IMR-90 (cell line): ENCODE measurements around the gene CNTN5. TPM values are rescaled to one million over a fixed set of nuclear protein-coding genes. Genes with fewer than 3 reads are reported as not detected.

Experiments
- ATAC-seq: fragments of 200-7000 bp; cut with Tn5 transposase; 2 replicates; pipeline ENCODE4 v1.9.1; 2020; ENCODE audit warnings: low read depth, mild to moderate bottlenecking, moderate library complexity
- BruUV-seq: library from RNA; stranded (reverse); fragments of 400-500 nt; replicated peaks from 2 replicates; lab custom pipeline; 2021; lab: Mats Ljungman, UMichigan
- CTCF ChIA-PET: fragments of 300-600 bp; formaldehyde crosslinking; extraction: SDS; loops from one replicate; lab custom pipeline; 2021; ENCODE audit warnings: antibody characterized with exemption; lab: Yijun Ruan, JAX
- POLR2A ChIA-PET: fragments of 300-600 bp; sonication (Branson Sonifier 250); formaldehyde crosslinking; loops from one replicate; lab custom pipeline; 2022; ENCODE audit warnings: antibody characterized with exemption; ENCODE audit not compliant: unreplicated experiment; lab: Charles Lee
- DNase-seq: peaks from one replicate; pipeline ENCODE4 v3.0.0; 2013
- H2AFZ ChIP-seq: replicated peaks from 2 replicates; pipeline ENCODE3; 2013; ENCODE audit warnings: low read length, mild to moderate bottlenecking; ENCODE audit not compliant: poor library complexity
- H2AK5ac ChIP-seq: 2 replicates; pipeline ENCODE4 v1.6.1; 2013; ENCODE audit warnings: low read depth, low read length, inconsistent platforms
- H2AK9ac ChIP-seq: replicated peaks from 2 replicates; pipeline ENCODE3; 2013; ENCODE audit warnings: mild to moderate bottlenecking, low read depth, low read length, moderate library complexity; ENCODE audit not compliant: poor library complexity
- H2BK120ac ChIP-seq: 2 replicates; pipeline ENCODE4 v1.6.1; 2013; ENCODE audit warnings: low read depth, low read length, inconsistent platforms
- H2BK15ac ChIP-seq: 3 replicates; pipeline ENCODE4 v1.6.1; 2013; ENCODE audit warnings: low read depth, low read length, inconsistent platforms
- H2BK20ac ChIP-seq: 2 replicates; pipeline ENCODE4 v1.6.1; 2013; ENCODE audit warnings: low read depth, mild to moderate bottlenecking, inconsistent platforms, low read length, moderate library complexity
- H2BK5ac ChIP-seq: 2 replicates; pipeline ENCODE4 v1.6.1; 2013; ENCODE audit warnings: mild to moderate bottlenecking, low read depth, low read length, inconsistent platforms; ENCODE audit not compliant: poor library complexity, severe bottlenecking
- H3K14ac ChIP-seq: replicated peaks from 2 replicates; pipeline ENCODE4 v1.6.1; 2013; ENCODE audit warnings: low read depth, low read length, inconsistent platforms
- H3K18ac ChIP-seq: 2 replicates; pipeline ENCODE4 v1.6.1; 2013; ENCODE audit warnings: low read depth, low read length, control low read depth
- H3K23ac ChIP-seq: 2 replicates; pipeline ENCODE4 v1.6.1; 2013; ENCODE audit warnings: low read depth, low read length, inconsistent platforms
- H3K27ac ChIP-seq: 2 replicates; pipeline ENCODE4 v1.5.1; 2013; ENCODE audit warnings: mild to moderate bottlenecking, control low read depth, low read length; ENCODE audit not compliant: insufficient read depth
- H3K27me3 ChIP-seq: 2 replicates; pipeline ENCODE4 v1.6.1; 2013; ENCODE audit warnings: low read length; ENCODE audit not compliant: control insufficient read depth, insufficient read depth
- H3K36me3 ChIP-seq: 2 replicates; pipeline ENCODE4 v1.6.1; 2013; ENCODE audit warnings: low read length, mixed read lengths; ENCODE audit not compliant: control insufficient read depth, insufficient read depth
- H3K4ac ChIP-seq: 2 replicates; pipeline ENCODE4 v1.6.1; 2013; ENCODE audit warnings: low read depth, low read length, inconsistent platforms
- H3K4me1 ChIP-seq: 2 replicates; pipeline ENCODE4 v1.6.1; 2013; ENCODE audit warnings: low read length, mixed read lengths; ENCODE audit not compliant: control insufficient read depth, insufficient read depth
- H3K4me2 ChIP-seq: 2 replicates; pipeline ENCODE4 v1.6.1; 2013; ENCODE audit warnings: low read depth, mild to moderate bottlenecking, control low read depth, low read length, moderate library complexity
- H3K4me3 ChIP-seq: 2 replicates; pipeline ENCODE4 v1.5.1; 2013; ENCODE audit warnings: low read depth, mild to moderate bottlenecking, control low read depth, low read length, moderate library complexity; ENCODE audit not compliant: insufficient read depth
- H3K56ac ChIP-seq: 2 replicates; pipeline ENCODE4 v1.6.1; 2013; ENCODE audit warnings: low read length, inconsistent platforms; ENCODE audit not compliant: insufficient read depth; ENCODE audit errors: extremely low read depth
- H3K79me1 ChIP-seq, 2 experiments: 2 replicates each; pipeline ENCODE4 v1.6.1; 2013; ENCODE audit warnings: low read length in 2 of 2, inconsistent platforms in 1 of 2, low read depth in 1 of 2
- H3K9ac ChIP-seq: 2 replicates; pipeline ENCODE4 v1.6.1; 2013; ENCODE audit warnings: low read depth, low read length, control low read depth
- H3K9me1 ChIP-seq: 2 replicates; pipeline ENCODE4 v1.6.1; 2013; ENCODE audit warnings: low read length, inconsistent platforms; ENCODE audit not compliant: insufficient read depth
- H3K9me3 ChIP-seq: 2 replicates; pipeline ENCODE4 v1.6.1; 2013; ENCODE audit warnings: low read length; ENCODE audit not compliant: control insufficient read depth, insufficient read depth
- H4K20me1 ChIP-seq: 2 replicates; pipeline ENCODE4 v1.6.1; 2013; ENCODE audit warnings: low read length, inconsistent platforms; ENCODE audit not compliant: insufficient read depth
- H4K5ac ChIP-seq: 2 replicates; pipeline ENCODE4 v1.6.1; 2013; ENCODE audit warnings: mild to moderate bottlenecking, low read depth, low read length, control low read depth
- H4K8ac ChIP-seq, 2 experiments: 2 replicates each; pipeline ENCODE4 v1.6.1; 2013; ENCODE audit warnings: low read depth in 2 of 2, low read length in 2 of 2, control low read depth in 1 of 2, inconsistent platforms in 1 of 2
- H4K91ac ChIP-seq: 2 replicates; pipeline ENCODE4 v1.6.1; 2013; ENCODE audit warnings: low read depth, low read length, inconsistent platforms; ENCODE audit not compliant: insufficient read depth
- BHLHE40 ChIP-seq: fragments of 150-350 bp; IDR thresholded peaks from 2 replicates; pipeline ENCODE4 v1.6.1; 2016; ENCODE audit warnings: mild to moderate bottlenecking, low read depth, low read length
- CEBPB ChIP-seq: IDR thresholded peaks from 2 replicates; pipeline ENCODE4 v1.6.1; 2012; ENCODE audit warnings: low read depth, low read length, improper control_type of control experiment
- CHD1 ChIP-seq: IDR thresholded peaks from 2 replicates; pipeline ENCODE4 v1.6.1; 2012; ENCODE audit warnings: low read depth, low read length, improper control_type of control experiment
- FOS ChIP-seq: fragments of 150-350 bp; IDR thresholded peaks from 2 replicates; pipeline ENCODE4 v1.6.1; 2016; ENCODE audit warnings: low read depth, low read length
- MAFK ChIP-seq: IDR thresholded peaks from 2 replicates; pipeline ENCODE4 v1.6.1; 2012; ENCODE audit warnings: low read depth, low read length, improper control_type of control experiment
- MAZ ChIP-seq: IDR thresholded peaks from 2 replicates; pipeline ENCODE4 v1.6.1; 2012; ENCODE audit warnings: low read depth, mild to moderate bottlenecking, low read length, improper control_type of control experiment, moderate library complexity, borderline replicate concordance
- MXI1 ChIP-seq: IDR thresholded peaks from 2 replicates; pipeline ENCODE4 v1.6.1; 2012; ENCODE audit warnings: low read depth, mild to moderate bottlenecking, low read length, moderate library complexity, borderline replicate concordance
- NFE2L2 ChIP-seq: fragments of 150-350 bp; IDR thresholded peaks from 2 replicates; pipeline ENCODE4 v1.6.1; 2016; ENCODE audit warnings: low read depth, mild to moderate bottlenecking, low read length
- POLR2A ChIP-seq: IDR thresholded peaks from 2 replicates; pipeline ENCODE4 v1.6.1; 2012; ENCODE audit warnings: mild to moderate bottlenecking, low read depth, low read length
- RAD21 ChIP-seq: IDR thresholded peaks from 2 replicates; pipeline ENCODE4 v1.6.1; 2012; ENCODE audit warnings: low read length, improper control_type of control experiment
- RCOR1 ChIP-seq: IDR thresholded peaks from 2 replicates; pipeline ENCODE4 v1.6.1; 2012; ENCODE audit warnings: mild to moderate bottlenecking, low read length, improper control_type of control experiment; ENCODE audit not compliant: insufficient replicate concordance
- RFX5 ChIP-seq: IDR thresholded peaks from 2 replicates; pipeline ENCODE4 v1.8.0; 2012; ENCODE audit warnings: low read depth, mild to moderate bottlenecking, low read length, moderate library complexity
- SMC3 ChIP-seq: fragments of 150-350 bp; IDR thresholded peaks from 2 replicates; pipeline ENCODE4 v1.6.1; 2016; ENCODE audit warnings: low read depth, mild to moderate bottlenecking, antibody characterized with exemption, low read length, moderate library complexity
- WGBS, 2 experiments: methylation state at CpG; one replicate each; pipeline versions ENCODE4 v1.1.5 to v1.1.7; 2013; ENCODE audit warnings: missing lambda C conversion rate in 2 of 2; ENCODE audit not compliant: insufficient read length in 1 of 2; ENCODE audit errors: extremely low coverage in 2 of 2; 5-methylcytosine and 5-hydroxymethylcytosine counted together
- dilution Hi-C: fragments of 300-500 bp; cut with HindIII; formaldehyde crosslinking; loops from one replicate; pipeline ENCODE4 v1.14.3; 2018; ENCODE audit warnings: low sequenced_read_pairs; ENCODE audit not compliant: unreplicated experiment
- in situ Hi-C: fragments of 300-500 bp; cut with MboI; formaldehyde crosslinking; loops from 3 replicates; pipeline ENCODE4 v1.14.3; 2019; ENCODE audit warnings: low sequenced_read_pairs, inconsistent platforms, mixed read lengths
- intact Hi-C: fragments of 100-400 bp; cut with micrococcal nuclease; formaldehyde crosslinking; loops from 2 replicates; pipeline ENCODE4 v1.10.0; 2022
- polyA plus RNA-seq, 3 experiments: library from polyadenylated mRNA; depleted of rRNA; stranded (reverse); fragments of >200 nt; gene quantifications; 2 replicates each; pipeline ENCODE4 v1.2.3, GENCODE V29; 2012; ENCODE audit warnings: low replicate concordance in 1 of 3
- total RNA-seq: library from RNA; depleted of rRNA; stranded (reverse); fragments of >200 nt; gene quantifications from 2 replicates; pipeline ENCODE4 v1.2.3, GENCODE V29; 2012
- TF ChIP-seq, protein P1 (sequence below): conservative IDR thresholded peaks from 2 replicates; pipeline ENCODE4 v1.5.1; 2012; ENCODE audit warnings: mild to moderate bottlenecking, low read depth, low read length, improper control_type of control experiment
- TF ChIP-seq, protein P2 (sequence below): fragments of 150-350 bp; IDR thresholded peaks from 2 replicates; pipeline ENCODE4 v1.6.1; 2016; ENCODE audit warnings: low read depth, mild to moderate bottlenecking, low read length, moderate library complexity, borderline replicate concordance
- TF ChIP-seq, protein P3 (sequence below): fragments of 150-350 bp; IDR thresholded peaks from 2 replicates; pipeline ENCODE4 v1.6.1; 2017; ENCODE audit warnings: mild to moderate bottlenecking, antibody characterized with exemption, low read length, low read depth

CNTN5 gene
- total and polyA plus RNA-seq, 2 of the 4 experiments (the other 2 are of a cell fraction), result not detected

DNA sequence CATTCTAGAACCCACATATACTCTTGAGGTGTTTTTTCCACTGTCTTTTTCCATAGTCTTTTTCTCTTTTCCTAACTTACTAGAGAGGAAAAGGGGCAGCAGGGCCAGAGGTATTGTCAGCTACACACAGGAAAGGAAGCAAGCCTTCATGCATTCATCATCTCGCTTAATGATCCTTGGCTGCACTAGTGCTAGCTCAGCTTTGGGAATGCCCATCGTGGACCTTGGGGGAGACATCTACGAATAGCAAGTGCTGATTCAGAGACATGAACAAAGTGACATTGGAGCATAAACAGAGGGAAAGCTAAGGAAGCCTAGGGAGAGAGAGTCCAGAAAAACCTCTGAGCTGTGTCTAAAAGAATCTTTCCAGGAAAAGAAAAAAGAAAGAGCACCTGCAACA is 1200.1 kb downstream of the CNTN5 start:
- TF ChIP-seq POLR2A (no peak), NFE2L2 (no peak), FOS (no peak), RCOR1 (no peak), RFX5 (no peak), RAD21 (no peak), MAFK (no peak), MXI1 (no peak), MAZ (no peak), CEBPB (no peak), BHLHE40 (no peak), CHD1 (no peak), SMC3 (no peak)
- TF ChIP-seq, protein P1, sequence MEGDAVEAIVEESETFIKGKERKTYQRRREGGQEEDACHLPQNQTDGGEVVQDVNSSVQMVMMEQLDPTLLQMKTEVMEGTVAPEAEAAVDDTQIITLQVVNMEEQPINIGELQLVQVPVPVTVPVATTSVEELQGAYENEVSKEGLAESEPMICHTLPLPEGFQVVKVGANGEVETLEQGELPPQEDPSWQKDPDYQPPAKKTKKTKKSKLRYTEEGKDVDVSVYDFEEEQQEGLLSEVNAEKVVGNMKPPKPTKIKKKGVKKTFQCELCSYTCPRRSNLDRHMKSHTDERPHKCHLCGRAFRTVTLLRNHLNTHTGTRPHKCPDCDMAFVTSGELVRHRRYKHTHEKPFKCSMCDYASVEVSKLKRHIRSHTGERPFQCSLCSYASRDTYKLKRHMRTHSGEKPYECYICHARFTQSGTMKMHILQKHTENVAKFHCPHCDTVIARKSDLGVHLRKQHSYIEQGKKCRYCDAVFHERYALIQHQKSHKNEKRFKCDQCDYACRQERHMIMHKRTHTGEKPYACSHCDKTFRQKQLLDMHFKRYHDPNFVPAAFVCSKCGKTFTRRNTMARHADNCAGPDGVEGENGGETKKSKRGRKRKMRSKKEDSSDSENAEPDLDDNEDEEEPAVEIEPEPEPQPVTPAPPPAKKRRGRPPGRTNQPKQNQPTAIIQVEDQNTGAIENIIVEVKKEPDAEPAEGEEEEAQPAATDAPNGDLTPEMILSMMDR, result no peak
- TF ChIP-seq, protein P2, sequence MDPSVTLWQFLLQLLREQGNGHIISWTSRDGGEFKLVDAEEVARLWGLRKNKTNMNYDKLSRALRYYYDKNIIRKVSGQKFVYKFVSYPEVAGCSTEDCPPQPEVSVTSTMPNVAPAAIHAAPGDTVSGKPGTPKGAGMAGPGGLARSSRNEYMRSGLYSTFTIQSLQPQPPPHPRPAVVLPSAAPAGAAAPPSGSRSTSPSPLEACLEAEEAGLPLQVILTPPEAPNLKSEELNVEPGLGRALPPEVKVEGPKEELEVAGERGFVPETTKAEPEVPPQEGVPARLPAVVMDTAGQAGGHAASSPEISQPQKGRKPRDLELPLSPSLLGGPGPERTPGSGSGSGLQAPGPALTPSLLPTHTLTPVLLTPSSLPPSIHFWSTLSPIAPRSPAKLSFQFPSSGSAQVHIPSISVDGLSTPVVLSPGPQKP, result no peak
- TF ChIP-seq, protein P3, sequence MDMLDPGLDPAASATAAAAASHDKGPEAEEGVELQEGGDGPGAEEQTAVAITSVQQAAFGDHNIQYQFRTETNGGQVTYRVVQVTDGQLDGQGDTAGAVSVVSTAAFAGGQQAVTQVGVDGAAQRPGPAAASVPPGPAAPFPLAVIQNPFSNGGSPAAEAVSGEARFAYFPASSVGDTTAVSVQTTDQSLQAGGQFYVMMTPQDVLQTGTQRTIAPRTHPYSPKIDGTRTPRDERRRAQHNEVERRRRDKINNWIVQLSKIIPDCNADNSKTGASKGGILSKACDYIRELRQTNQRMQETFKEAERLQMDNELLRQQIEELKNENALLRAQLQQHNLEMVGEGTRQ, result no peak
- Histone ChIP-seq H2AK5ac (no peak overlapping the region), H2BK15ac (no peak overlapping the region), H3K9me3 (no peaks in the 10 kb centered on the region), H3K4me2 (no peak overlapping the region), H2AK9ac (no peak overlapping the region), H4K8ac (no peak overlapping the region), H2BK5ac (no peak overlapping the region), H3K27ac (no peak overlapping the region), H2BK120ac (no peak overlapping the region), H3K79me1 (no peaks in the 10 kb centered on the region), H3K36me3 (no peaks in the 10 kb centered on the region), H3K9me1 (no peaks in the 10 kb centered on the region), H3K56ac (no peak overlapping the region), H4K91ac (no peak overlapping the region), H2AFZ (no peak overlapping the region), H3K18ac (no peak overlapping the region), H4K5ac (no peak overlapping the region), H3K14ac (no peak overlapping the region), H3K4me3 (no peak overlapping the region), H3K4me1 (no peaks in the 10 kb centered on the region), H3K9ac (no peak overlapping the region), H2BK20ac (no peak overlapping the region), H3K4ac (no peak overlapping the region), H3K23ac (no peak overlapping the region), H3K27me3 (no peaks in the 10 kb centered on the region), H4K20me1 (no peaks in the 10 kb centered on the region)
- no peak for ATAC-seq
- CTCF ChIA-PET, result interaction anchor here (1.7 kb wide), 1 partner anchor 9 kb away, joined by 4 read pairs; no protein-coding TSS in a partner anchor
- BruUV-seq, result no TSS peak
- intact Hi-C loops, result no loop called here
- dilution Hi-C loops, result no loop called here
- no peak for DNase-seq
- in situ Hi-C loops, result no loop called here
- no CpG with 5 or more reads among the region's 3 CpGs for WGBS, 2 experiments
- POLR2A ChIA-PET, result no interaction called here
